HCT116 (cell line): ENCODE measurements around the gene IFT74. TPM values are rescaled to one million over a fixed set of nuclear protein-coding genes. Genes with fewer than 3 reads are reported as not detected.

ENCODE experiments used
- ATAC-seq: fragments of 200-7000 bp; cut with Tn5 transposase; 2 replicates; pipeline ENCODE4 v1.9.1; 2020; ENCODE audit warnings: mild to moderate bottlenecking, moderate library complexity
- BruUV-seq: library from RNA; stranded (reverse); fragments of 400-500 nt; replicated peaks from 2 replicates; lab custom pipeline; 2021; lab: Mats Ljungman, UMichigan
- CTCF ChIA-PET: fragments of 300-600 bp; sonication (Branson Sonifier 250); formaldehyde crosslinking; loops from one replicate; lab custom pipeline; 2021; ENCODE audit warnings: antibody characterized with exemption; lab: Charles Lee
- POLR2A ChIA-PET: fragments of 300-600, 350-600 bp; sonication (Branson Sonifier 250); formaldehyde crosslinking; loops from one replicate; lab custom pipeline; 2021; ENCODE audit warnings: antibody characterized with exemption; lab: Charles Lee
- RAD21 ChIA-PET, 2 experiments: fragments of 300-600 bp; sonication (Branson Sonifier 250); formaldehyde crosslinking; loops; one replicate each; lab custom pipeline; 2023; ENCODE audit warnings: low total read pairs in 2 of 2; ENCODE audit not compliant: uncharacterized antibody in 2 of 2, unreplicated experiment in 2 of 2, low non-redundant PET in 1 of 2; lab: Charles Lee
- DNase-seq: peaks from one replicate; pipeline ENCODE4 v3.0.0-alpha.2; 2010; ENCODE audit warnings: low read depth, low spot score
- H2AFZ ChIP-seq: fragments of 200-600 bp; shearing (Covaris generic), sonication (generic); 2 replicates; pipeline ENCODE4 v1.6.1; 2017; ENCODE audit warnings: low read depth, mixed run types, mixed read lengths, antibody characterized with exemption, low read length; ENCODE audit not compliant: poor library complexity, severe bottlenecking
- H3K27ac ChIP-seq: 2 replicates; pipeline ENCODE4 v1.5.1; 2012; ENCODE audit warnings: low read depth, low read length
- H3K27me3 ChIP-seq: fragments of 200-600 bp; sonication (generic); 2 replicates; pipeline ENCODE4 v1.6.1; 2016; ENCODE audit warnings: mixed run types, low read length, mixed read lengths; ENCODE audit not compliant: insufficient read depth
- H3K36me3 ChIP-seq, 2 experiments: fragments of 200-500 bp in 1 of 2; fragments of 200-600 bp in 1 of 2; sonication (Bioruptor generic) in 1 of 2; sonication (generic) in 1 of 2; 2 replicates each; pipeline versions ENCODE4 v1.5.1 to v1.6.1; 2014 to 2016; ENCODE audit warnings: low read length in 2 of 2, inconsistent platforms in 1 of 2, mixed read lengths in 1 of 2, mixed run types in 1 of 2; ENCODE audit not compliant: insufficient read depth in 2 of 2, control insufficient read depth in 1 of 2
- H3K4me1 ChIP-seq, 2 experiments: fragments of 200-600 bp in 1 of 2; sonication (generic) in 1 of 2; 2 replicates each; pipeline versions ENCODE4 v1.5.1 to v1.6.1; 2012 to 2017; ENCODE audit warnings: low read length in 2 of 2, inconsistent platforms in 1 of 2, mild to moderate bottlenecking in 1 of 2, mixed read lengths in 1 of 2, mixed run types in 1 of 2, moderate library complexity in 1 of 2; ENCODE audit not compliant: insufficient read depth in 2 of 2, control insufficient read depth in 1 of 2
- H3K4me2 ChIP-seq: fragments of 200-600 bp; sonication (generic); 2 replicates; pipeline ENCODE4 v1.6.1; 2017; ENCODE audit warnings: mixed run types, low read length, mixed read lengths
- H3K4me3 ChIP-seq, 2 experiments: fragments of 200-600 bp in 1 of 2; sonication (generic) in 1 of 2; replicated peaks in 1 of 2; 2 replicates each; pipeline ENCODE4 v1.5.1; 2011 to 2016; ENCODE audit warnings: low read length in 2 of 2, control low read depth in 1 of 2, low read depth in 1 of 2, mild to moderate bottlenecking in 1 of 2, mixed read lengths in 1 of 2, mixed run types in 1 of 2
- H3K79me2 ChIP-seq: fragments of 200-600 bp; sonication (generic); 2 replicates; pipeline ENCODE4 v1.6.1; 2017; ENCODE audit warnings: mild to moderate bottlenecking, mixed run types, low read length, moderate library complexity, mixed read lengths; ENCODE audit not compliant: insufficient read depth
- H3K9ac ChIP-seq: fragments of 200-600 bp; sonication (generic); 2 replicates; pipeline ENCODE4 v1.6.1; 2016; ENCODE audit warnings: low read length, mixed read lengths
- H3K9me2 ChIP-seq: fragments of 200-600 bp; sonication (generic), shearing (Covaris generic); 2 replicates; pipeline ENCODE4 v1.6.1; 2017; ENCODE audit warnings: mixed run types, mild to moderate bottlenecking, moderate library complexity; ENCODE audit not compliant: insufficient read depth
- H3K9me3 ChIP-seq, 2 experiments: fragments of 200-500 bp in 1 of 2; fragments of 200-600 bp in 1 of 2; sonication (Bioruptor generic) in 1 of 2; sonication (generic) in 1 of 2; 2 replicates each; pipeline ENCODE4 v1.6.1; 2014 to 2017; ENCODE audit warnings: low read length in 2 of 2, mixed read lengths in 2 of 2, inconsistent platforms in 1 of 2, low read depth in 1 of 2, mild to moderate bottlenecking in 1 of 2, mixed run types in 1 of 2, moderate library complexity in 1 of 2; ENCODE audit not compliant: control insufficient read depth in 1 of 2, insufficient read depth in 1 of 2
- H4K20me1 ChIP-seq: fragments of 200-600 bp; sonication (generic), shearing (Covaris generic); 2 replicates; pipeline ENCODE4 v1.6.1; 2017; ENCODE audit warnings: mixed run types, mild to moderate bottlenecking, moderate library complexity; ENCODE audit not compliant: insufficient read depth
- CBX3 ChIP-seq: IDR thresholded peaks from 2 replicates; pipeline ENCODE4 v1.6.1; 2012; ENCODE audit warnings: low read depth
- EGR1 ChIP-seq: IDR thresholded peaks from 2 replicates; pipeline ENCODE4 v1.6.1; 2012; ENCODE audit warnings: low read depth
- JUND ChIP-seq: IDR thresholded peaks from 2 replicates; pipeline ENCODE4 v1.6.1; 2012
- POLR2AphosphoS5 ChIP-seq: IDR thresholded peaks from 2 replicates; pipeline ENCODE4 v1.6.1; 2011; ENCODE audit warnings: mild to moderate bottlenecking, low read depth, low read length, moderate library complexity
- SIN3A ChIP-seq: IDR thresholded peaks from 2 replicates; pipeline ENCODE4 v1.6.1; 2012; ENCODE audit warnings: low read depth
- TCF7L2 ChIP-seq: IDR thresholded peaks from 2 replicates; pipeline ENCODE4 v1.7.0; 2011; ENCODE audit warnings: borderline replicate concordance, inconsistent platforms; ENCODE audit not compliant: insufficient read depth, insufficient read length; ENCODE audit errors: extremely low read depth
- YY1 ChIP-seq: IDR thresholded peaks from 2 replicates; pipeline ENCODE4 v1.6.1; 2011; ENCODE audit warnings: low read length, low read depth, moderate library complexity, mild to moderate bottlenecking; ENCODE audit not compliant: insufficient replicate concordance; ENCODE audit errors: extremely low read depth
- ZBTB33 ChIP-seq: IDR thresholded peaks from 2 replicates; pipeline ENCODE4 v1.6.1; 2011; ENCODE audit warnings: mild to moderate bottlenecking, low read length, moderate library complexity; ENCODE audit not compliant: insufficient replicate concordance; ENCODE audit errors: extremely low read depth
- ZFX ChIP-seq: fragments of 450-650 bp; IDR thresholded peaks from 2 replicates; pipeline ENCODE4 v1.6.1; 2017
- ZNF274 ChIP-seq: fragments of 200-500 bp; sonication (Bioruptor generic); IDR thresholded peaks from 2 replicates; pipeline ENCODE4 v1.6.1; 2014; ENCODE audit warnings: mild to moderate bottlenecking, low read depth, low read length, inconsistent platforms
- intact Hi-C: fragments of 100-400 bp; cut with micrococcal nuclease; formaldehyde crosslinking; loops from 2 replicates; pipeline ENCODE4 v1.10.0; 2022
- total RNA-seq: library from RNA; stranded (reverse); gene quantifications from one replicate; pipeline ENCODE4 v1.2.1, GENCODE V29; 2021; ENCODE audit not compliant: unreplicated experiment

The IFT74 gene
- total RNA-seq, 1 experiment from 2014 or later: 18.2 TPM

- no peaks in the 10 kb centered on the region for H3K27me3 ChIP-seq
- no peaks in the 10 kb centered on the region for H3K4me1 ChIP-seq
- no peaks in the 10 kb centered on the region; a peak in 2 of 4 replicates for H3K9me3 ChIP-seq
- POLR2A ChIA-PET: no interaction called here
- CTCF ChIA-PET: no interaction called here
- BruUV-seq: no TSS peak
- TF ChIP-seq ZNF274 (no peak), TCF7L2 (no peak), ZFX (no peak), CBX3 (no peak), POLR2AphosphoS5 (no peak), SIN3A (no peak), YY1 (no peak), JUND (no peak), EGR1 (no peak), ZBTB33 (no peak)
- H3K4me2 ChIP-seq: no peak overlapping the region
- no peak for DNase-seq
- no peaks in the 10 kb centered on the region for H3K9me2 ChIP-seq
- H2AFZ ChIP-seq: no peak overlapping the region
- peaks cover 92% of the 10 kb centered on the region for H3K79me2 ChIP-seq
- H3K27ac ChIP-seq: no peak overlapping the region
- no peaks in the 10 kb centered on the region; the same call in 1 of the 2 replicates for H4K20me1 ChIP-seq
- H3K9ac ChIP-seq: no peak overlapping the region
- intact Hi-C loops: no loop called here
- RAD21 ChIA-PET: no interaction called here
- ATAC-seq: no peak
- no peaks in the 10 kb centered on the region; a peak in 1 of 4 replicates for H3K36me3 ChIP-seq
- H3K4me3 ChIP-seq: no peak overlapping the region
Observed at GRCh38 chr9:26935847-26936246, 20.4 kb upstream of the IFT74 start.
